Mucosa of descending colon (tissue), 3 donors: ENCODE data around the gene RIOK1. TPM values are rescaled to one million over a fixed set of nuclear protein-coding genes. Genes with fewer than 3 reads are reported as not detected.
A peak's percentile ranks its signal among the peaks of the same experiment; 100 is the strongest.

Experiments
- ATAC-seq: fragments of 200-7000 bp; cut with Tn5 transposase; one replicate; pipeline ENCODE4 v1.9.1; 2020; ENCODE audit warnings: mild to moderate bottlenecking, moderate library complexity
- DNase-seq, 3 donors: peaks; one replicate each; pipeline ENCODE4 v3.0.0-alpha.2; 2020
- H3K36me3 ChIP-seq: fragments of 200-600 bp; one replicate; pipeline ENCODE4 v1.8.0; 2021; ENCODE audit warnings: low read depth, mild to moderate bottlenecking
- H3K4me1 ChIP-seq: fragments of 200-600 bp; one replicate; pipeline ENCODE4 v1.8.0; 2021; ENCODE audit warnings: low read depth, mild to moderate bottlenecking
- H3K4me3 ChIP-seq: fragments of 200-600 bp; one replicate; pipeline ENCODE4 v1.8.0; 2021; ENCODE audit warnings: mild to moderate bottlenecking
- H3K9me3 ChIP-seq: fragments of 200-600 bp; one replicate; pipeline ENCODE4 v1.8.0; 2021; ENCODE audit warnings: mild to moderate bottlenecking
- CTCF ChIP-seq: fragments of 200-600 bp; IDR thresholded peaks from one replicate; pipeline ENCODE4 v1.8.0; 2022; ENCODE audit warnings: antibody characterized with exemption, mild to moderate bottlenecking
- intact Hi-C, 2 donors: fragments of 100-400 bp; cut with DNase I in 1 of 2; cut with micrococcal nuclease in 1 of 2; formaldehyde crosslinking; loops; one replicate each; pipeline versions ENCODE4 v1.11.0 to v1.11.1; 2022; cut with DNase I, micrococcal nuclease
- total RNA-seq, 3 donors: library from RNA; stranded (reverse); fragmentation: NEBNext Ultra II Directional in 2 of 3; extraction: Animal tissue kit (Norgen Biotek cat#: 25700) in 2 of 3; gene quantifications; one replicate each; pipeline versions ENCODE4 v1.2.1 to v1.2.4, GENCODE V29; 2021 to 2023
- donor health status: DM: no; HTN: no; CAD: no; lungs with moderate emphysema.
- donor health status: DM: no; HTN: no; CAD: no.
- donor health status: DM: no; HTN: yes; CAD: no.

Gene RIOK1
- total RNA-seq, 3 donors from 2014 or later: 12.1 to 19.8 (median 15.0) TPM

GRCh38 chr6:7413151-7413823 lies 23.7 kb downstream of the RIOK1 start:
- intact Hi-C loops: no loop called here
- Histone ChIP-seq H3K4me1 (peaks cover 9% of the 10 kb centered on the region), H3K36me3 (no peaks in the 10 kb centered on the region), H3K9me3 (no peaks in the 10 kb centered on the region), H3K4me3 (no peak overlapping the region)
- DNase-seq: no peak
- peak; percentile 86 for ATAC-seq
- TF ChIP-seq CTCF: no peak

- intact Hi-C loops: no loop called here
- no peaks in the 10 kb centered on the region for H3K36me3 ChIP-seq
- ATAC-seq (no peak), DNase-seq (no peak)
- H3K4me1 ChIP-seq: peaks cover 9% of the 10 kb centered on the region
- TF ChIP-seq CTCF: no peak
- H3K9me3 ChIP-seq: no peaks in the 10 kb centered on the region
- H3K4me3 ChIP-seq: no peak overlapping the region
Observed at GRCh38 chr6:7414811-7415210, 25.2 kb downstream of the RIOK1 start.

GRCh38 chr6:7417684-7418083 lies 28.1 kb downstream of the RIOK1 start:
- Histone ChIP-seq H3K9me3 (no peaks in the 10 kb centered on the region), H3K36me3 (no peaks in the 10 kb centered on the region), H3K4me3 (no peak overlapping the region), H3K4me1 (peaks cover 9% of the 10 kb centered on the region)
- intact Hi-C loops: no loop called here
- TF ChIP-seq CTCF: no peak
- no peak for ATAC-seq
- no peak for DNase-seq

- DNase-seq: no peak
- intact Hi-C loops: no loop called here
- Histone ChIP-seq H3K36me3 (no peaks in the 10 kb centered on the region), H3K9me3 (no peaks in the 10 kb centered on the region), H3K4me1 (peaks cover 9% of the 10 kb centered on the region), H3K4me3 (no peak overlapping the region)
- no peak for TF ChIP-seq CTCF
- no peak for ATAC-seq
Observed at GRCh38 chr6:7418238-7418905, 28.8 kb downstream of the RIOK1 start.

- ATAC-seq: no peak
- intact Hi-C loops: no loop called here
- TF ChIP-seq CTCF: no peak
- Histone ChIP-seq H3K4me3 (no peak overlapping the region), H3K4me1 (peaks cover 2% of the 10 kb centered on the region), H3K36me3 (no peaks in the 10 kb centered on the region), H3K9me3 (no peaks in the 10 kb centered on the region)
- no peak for DNase-seq
Observed at GRCh38 chr6:7419065-7419464, 29.5 kb downstream of the RIOK1 start.
